ENCODE data around the gene GNLY.

GRCh38 chr2:85718885-85719492 is 24.8 kb downstream of the GNLY start:
- TF ChIP-seq CEBPB (IDR thresholded peaks at IDR 0.05), result no peak
- no peak for TF ChIP-seq NFIC (IDR thresholded peaks at IDR 0.05)
- TF ChIP-seq EP300 (IDR thresholded peaks at IDR 0.05; ENCODE audit: borderline replicate concordance), result no peak
- TF ChIP-seq CREB1 (IDR thresholded peaks at IDR 0.05; ENCODE audit: low read depth), result no peak
- TF ChIP-seq YY1 (IDR thresholded peaks at IDR 0.05; ENCODE audit: low read depth), result no peak
- no peak for TF ChIP-seq MAX (IDR thresholded peaks at IDR 0.05)
- no peak for TF ChIP-seq TAF1 (IDR thresholded peaks at IDR 0.05; ENCODE audit: low read depth)
- TF ChIP-seq FOXM1 (IDR thresholded peaks at IDR 0.05; ENCODE audit: borderline replicate concordance, low read depth), result no peak
- TF ChIP-seq RAD21 (IDR thresholded peaks at IDR 0.05; ENCODE audit: low read depth), result no peak
- no peak for TF ChIP-seq EGR1 (IDR thresholded peaks at IDR 0.05)
- no peak for TF ChIP-seq ZBTB7A (IDR thresholded peaks at IDR 0.05; ENCODE audit: low read depth)
- TF ChIP-seq USF1 (IDR thresholded peaks at IDR 0.05), result no peak
- TF ChIP-seq REST (IDR thresholded peaks at IDR 0.05; ENCODE audit: low read depth), result no peak

All from Ishikawa (cell line).